C4-2B (cell line): ENCODE data around the gene ETF1.

Source experiments
- H3K27ac ChIP-seq: fragments of 450-650 bp; 2 replicates; pipeline ENCODE4 v1.5.1; 2017
- CTCF ChIP-seq: fragments of 450-650 bp; conservative IDR thresholded peaks from 2 replicates; pipeline ENCODE4 v1.5.1; 2017; ENCODE audit warnings: mild to moderate bottlenecking
- ZFX ChIP-seq: fragments of 450-650 bp; IDR thresholded peaks from 2 replicates; pipeline ENCODE4 v1.6.1; 2017

Gene ETF1

DNA sequence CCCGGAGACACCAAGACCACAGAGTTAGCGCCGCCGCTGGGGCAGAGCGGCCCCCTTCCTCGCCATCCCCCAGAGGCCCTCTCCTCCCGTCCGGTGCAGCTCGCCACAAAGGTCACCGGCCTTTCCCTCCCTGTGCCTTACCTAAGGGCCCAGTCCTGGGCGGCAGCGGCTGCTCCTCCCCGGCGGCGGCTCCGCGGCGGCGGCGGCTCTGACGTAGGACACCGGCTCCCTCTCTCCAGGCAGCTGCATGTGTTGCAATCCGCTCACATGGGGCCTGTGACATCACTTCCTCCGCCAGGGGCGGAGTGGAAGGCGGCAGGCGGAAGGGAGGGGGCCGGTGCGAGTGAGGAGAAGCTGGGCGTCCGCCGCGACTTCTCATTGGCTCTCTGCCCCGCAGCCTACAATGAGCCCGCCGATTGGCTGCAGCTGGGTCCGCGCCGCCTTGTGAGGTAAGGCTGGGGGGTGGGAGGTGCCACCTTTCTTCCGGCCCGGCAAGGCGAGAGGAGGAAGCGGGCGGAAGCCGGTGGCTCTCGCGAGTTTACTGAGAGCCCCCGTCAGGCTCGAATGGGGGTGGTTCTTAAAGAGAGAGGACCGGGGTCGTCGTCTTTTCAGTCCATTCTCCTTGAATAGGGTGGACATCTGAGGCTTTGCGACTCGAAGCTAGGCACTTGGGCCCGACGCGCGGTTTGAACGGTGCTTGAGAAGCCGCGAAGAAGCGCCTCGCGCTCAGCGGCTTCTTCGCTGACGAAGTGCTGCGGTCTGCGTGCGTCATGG lies at the start of gene ETF1:
ETF1 (minus strand) TSS at position 281 of the 774 bp plus-strand sequence. CDS start 318 bp downstream, outside the sequence.
- TF ChIP-seq CTCF (no peak), ZFX (peak; percentile 64)
- H3K27ac ChIP-seq, result peak within 1 kb of the TSS; percentile 96

GRCh38 chr5:138588013-138588788 lies 45.2 kb upstream of the ETF1 start:
- H3K27ac ChIP-seq, result no peak overlapping the region
- TF ChIP-seq ZFX (no peak), CTCF (no peak)

DNA sequence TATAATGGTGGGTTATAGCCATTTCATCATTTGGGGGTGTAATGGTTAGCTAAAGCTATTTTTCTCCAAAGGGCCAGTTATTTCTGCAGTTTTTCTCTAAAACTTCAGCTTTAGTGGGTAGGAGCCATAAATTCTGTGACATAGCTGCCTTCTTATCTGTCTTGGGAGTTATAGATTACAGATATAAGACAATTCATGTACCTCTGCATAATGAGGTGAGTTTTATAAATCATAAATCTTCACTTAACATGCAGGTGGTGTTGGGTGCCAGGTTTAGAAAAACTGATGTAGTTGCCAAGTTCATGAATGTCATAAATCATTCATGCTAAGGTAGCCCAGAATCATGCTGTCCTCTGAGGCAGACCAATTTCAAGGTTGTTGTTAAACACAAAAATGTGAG lies 42.1 kb upstream of the ETF1 start:
- no peak for TF ChIP-seq ZFX
- no peak for TF ChIP-seq CTCF
- H3K27ac ChIP-seq, result no peak overlapping the region

DNA sequence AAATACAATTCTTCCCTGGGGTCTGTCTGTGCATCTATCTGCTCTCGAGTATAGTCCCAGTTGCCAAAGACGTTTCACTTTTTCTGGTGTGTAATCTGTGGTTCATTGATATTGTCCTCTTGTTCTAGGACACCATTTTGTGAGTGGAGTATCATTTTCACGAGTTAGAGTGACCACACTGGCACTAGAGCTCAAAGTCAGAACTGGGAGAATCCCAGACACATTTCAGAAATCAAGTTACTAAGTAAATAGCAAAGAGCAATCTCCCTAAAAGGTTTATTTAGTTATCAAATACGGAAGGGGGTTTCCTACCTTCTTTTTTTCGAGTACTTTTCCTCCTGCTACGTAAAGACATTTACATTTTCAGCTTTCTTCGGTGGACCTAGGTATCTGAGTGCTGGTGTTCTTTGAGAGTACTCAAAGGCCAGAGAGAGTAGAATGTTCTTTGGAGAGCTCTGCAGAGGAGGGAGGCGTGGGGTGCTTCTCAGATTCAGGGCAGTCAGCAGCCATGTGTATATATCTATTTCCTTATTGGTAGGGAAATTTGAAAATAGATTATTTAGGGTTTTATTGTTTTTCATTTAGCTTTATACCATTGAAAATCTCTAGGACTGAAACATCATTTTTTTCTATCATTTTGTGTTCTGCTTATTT lies 41.1 kb upstream of the ETF1 start:
- TF ChIP-seq CTCF, result no peak
- TF ChIP-seq ZFX, result no peak

DNA sequence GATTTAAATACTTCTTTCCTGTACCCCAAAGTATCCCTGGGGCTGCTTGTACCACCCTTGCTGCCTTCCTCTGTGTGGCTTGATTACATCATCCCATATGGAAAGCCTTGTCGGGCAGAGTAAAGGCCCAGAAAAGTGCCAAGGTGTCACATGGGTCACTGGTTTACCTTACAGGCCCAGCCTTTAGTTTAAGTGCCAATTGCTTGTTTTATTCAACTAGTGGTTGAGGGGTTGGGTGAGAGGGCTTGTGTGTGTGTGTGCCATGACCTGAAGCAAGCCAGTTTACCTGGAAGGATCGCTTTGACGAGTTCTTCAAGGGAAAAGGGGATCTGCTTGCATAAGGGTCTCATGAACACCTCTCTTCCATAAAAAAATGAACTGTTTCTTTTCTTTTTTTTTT lies 39.9 kb upstream of the ETF1 start:
- H3K27ac ChIP-seq, result no peak overlapping the region
- TF ChIP-seq ZFX (no peak), CTCF (no peak)

More for the DNA sequence above, 41.1 kb upstream of the ETF1 start:
- H3K27ac ChIP-seq, result no peak overlapping the region

- TF ChIP-seq CTCF (no peak), ZFX (no peak)
- no peak overlapping the region for H3K27ac ChIP-seq
These were observed 37.7 kb upstream of the ETF1 start for GRCh38 chr5:138580777-138581176.

GRCh38 chr5:138580001-138580400 lies 37.0 kb upstream of the ETF1 start:
- no peak overlapping the region for H3K27ac ChIP-seq
- no peak for TF ChIP-seq CTCF
